HUES64 (cell line): ENCODE measurements around the gene VOPP1.
"Not testable (repeated sequence)": the region's sequence is repeated elsewhere in the genome, so short reads cannot be mapped to it uniquely, and the experiment has no call there.

Experiments used
- H3K27ac ChIP-seq: 2 replicates; pipeline ENCODE4 v1.7.0; 2013; ENCODE audit warnings: low read depth, low read length, inconsistent platforms
- H3K27me3 ChIP-seq: 2 replicates; pipeline ENCODE4 v1.6.1; 2013; ENCODE audit warnings: mild to moderate bottlenecking, low read length; ENCODE audit not compliant: insufficient read depth
- H3K36me3 ChIP-seq: 2 replicates; pipeline ENCODE4 v1.6.1; 2013; ENCODE audit warnings: mild to moderate bottlenecking, low read length; ENCODE audit not compliant: insufficient read depth
- H3K4me1 ChIP-seq: 2 replicates; pipeline ENCODE4 v1.6.1; 2013; ENCODE audit warnings: mild to moderate bottlenecking, low read length, moderate library complexity; ENCODE audit not compliant: insufficient read depth
- H3K4me3 ChIP-seq: 2 replicates; pipeline ENCODE4 v1.5.1; 2013; ENCODE audit warnings: mild to moderate bottlenecking, low read length, moderate library complexity
- H3K9ac ChIP-seq: 2 replicates; pipeline ENCODE4 v1.6.1; 2013; ENCODE audit warnings: mild to moderate bottlenecking, low read depth, low read length
- H3K9me3 ChIP-seq: 2 replicates; pipeline ENCODE4 v1.6.1; 2013; ENCODE audit warnings: low read depth, low read length; ENCODE audit not compliant: insufficient read depth
- WGBS: fragments of 150-250, 120-280 bp; methylation state at CpG from one replicate; pipeline ENCODE4 v1.1.7; 2013; ENCODE audit warnings: missing lambda C conversion rate; 5-methylcytosine and 5-hydroxymethylcytosine counted together

The VOPP1 gene

DNA sequence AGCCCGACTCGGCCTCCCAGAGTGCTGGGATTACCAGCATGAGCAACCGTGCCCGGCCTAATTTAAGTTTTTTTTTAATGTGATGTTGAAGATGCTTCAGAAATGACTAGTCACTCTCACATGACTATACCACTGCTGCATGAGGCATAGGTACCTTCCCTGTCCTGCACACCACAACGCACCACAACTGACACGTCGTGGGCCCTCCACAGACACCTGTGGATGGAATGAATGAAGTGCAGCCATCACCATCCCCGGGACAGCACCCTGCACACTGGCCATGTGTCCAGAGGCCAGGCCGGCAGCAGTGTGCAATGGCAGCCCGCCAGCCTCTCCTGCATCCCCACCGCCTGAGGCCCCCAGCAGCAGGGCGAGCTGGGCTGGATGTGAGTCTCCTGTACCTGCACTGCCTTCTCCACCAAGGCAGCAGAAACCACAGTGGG lies 55.1 kb downstream of the VOPP1 start:
- no peak overlapping the region for H3K9ac ChIP-seq
- no peaks in the 10 kb centered on the region for H3K27me3 ChIP-seq
- H3K27ac ChIP-seq, result no peak overlapping the region
- 93% methylated on average over 12 of the region's 12 CpGs for WGBS
- no peaks in the 10 kb centered on the region for H3K9me3 ChIP-seq
- H3K4me3 ChIP-seq, result no peak overlapping the region
- peaks cover 34% of the 10 kb centered on the region for H3K36me3 ChIP-seq
- H3K4me1 ChIP-seq, result peaks cover 14% of the 10 kb centered on the region; the same call in 1 of the 2 replicates

DNA sequence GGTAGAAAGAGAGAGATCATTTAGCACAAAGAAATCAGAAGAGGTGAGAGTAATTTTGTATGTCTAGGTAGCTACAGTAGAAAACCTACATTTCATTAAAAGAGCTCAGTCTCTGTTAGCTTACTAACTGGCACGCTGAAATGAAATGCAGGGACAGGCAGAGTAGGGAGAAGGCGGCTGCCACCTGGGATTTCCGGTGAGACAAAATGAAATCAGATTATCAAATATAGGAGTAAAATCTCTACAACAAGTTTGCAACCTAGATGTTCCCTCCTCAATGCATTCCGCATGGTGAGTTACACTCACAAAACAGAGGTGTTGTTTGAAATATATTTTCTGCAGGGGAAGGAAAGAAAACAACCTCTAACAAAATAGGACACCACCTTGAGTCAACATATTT lies 55.9 kb downstream of the VOPP1 start:
- peaks cover 9% of the 10 kb centered on the region; the same call in 1 of the 2 replicates for H3K4me1 ChIP-seq
- no peak overlapping the region for H3K9ac ChIP-seq
- no peaks in the 10 kb centered on the region for H3K27me3 ChIP-seq
- peaks cover 34% of the 10 kb centered on the region for H3K36me3 ChIP-seq
- H3K9me3 ChIP-seq, result no peaks in the 10 kb centered on the region
- 89% methylated on average over 2 of the region's 4 CpGs for WGBS
- H3K4me3 ChIP-seq, result no peak overlapping the region
- H3K27ac ChIP-seq, result no peak overlapping the region

DNA sequence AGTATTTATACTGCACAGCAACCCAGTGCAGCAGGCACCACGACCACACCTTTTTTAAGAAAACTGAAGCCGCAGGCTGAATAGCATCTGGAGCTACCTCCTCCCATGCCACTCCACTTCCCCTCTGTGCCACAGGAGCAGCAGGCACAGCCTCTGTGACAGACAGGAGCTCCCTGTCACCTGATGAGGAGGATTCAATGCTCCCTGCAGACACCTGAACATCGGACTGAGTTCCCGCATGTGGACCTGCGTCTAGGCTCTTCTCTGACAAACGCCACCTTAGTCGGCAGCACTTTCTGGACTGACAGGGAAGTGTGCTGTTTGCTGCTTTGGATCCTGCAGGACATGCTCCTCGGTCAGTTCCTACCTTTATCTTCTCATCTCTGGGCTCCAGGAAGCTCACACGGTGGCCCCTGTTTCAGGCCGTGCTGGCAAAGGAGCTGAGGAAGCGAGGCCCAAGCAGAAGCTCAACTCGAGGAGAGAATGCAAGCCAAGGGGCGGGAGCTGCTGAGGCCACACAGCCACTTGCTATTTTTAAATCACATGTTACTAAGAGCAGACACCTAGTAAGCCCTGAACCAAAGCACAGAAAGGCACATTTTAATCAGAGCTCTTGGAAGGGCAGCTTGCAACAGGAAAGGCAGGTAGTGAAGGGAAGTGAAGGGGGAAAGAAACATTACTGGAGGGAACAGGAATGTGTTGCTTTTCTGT lies 56.6 kb downstream of the VOPP1 start:
- WGBS, result 93% methylated on average over 13 of the region's 13 CpGs
- H3K9ac ChIP-seq, result no peak overlapping the region
- H3K4me3 ChIP-seq, result no peak overlapping the region

DNA sequence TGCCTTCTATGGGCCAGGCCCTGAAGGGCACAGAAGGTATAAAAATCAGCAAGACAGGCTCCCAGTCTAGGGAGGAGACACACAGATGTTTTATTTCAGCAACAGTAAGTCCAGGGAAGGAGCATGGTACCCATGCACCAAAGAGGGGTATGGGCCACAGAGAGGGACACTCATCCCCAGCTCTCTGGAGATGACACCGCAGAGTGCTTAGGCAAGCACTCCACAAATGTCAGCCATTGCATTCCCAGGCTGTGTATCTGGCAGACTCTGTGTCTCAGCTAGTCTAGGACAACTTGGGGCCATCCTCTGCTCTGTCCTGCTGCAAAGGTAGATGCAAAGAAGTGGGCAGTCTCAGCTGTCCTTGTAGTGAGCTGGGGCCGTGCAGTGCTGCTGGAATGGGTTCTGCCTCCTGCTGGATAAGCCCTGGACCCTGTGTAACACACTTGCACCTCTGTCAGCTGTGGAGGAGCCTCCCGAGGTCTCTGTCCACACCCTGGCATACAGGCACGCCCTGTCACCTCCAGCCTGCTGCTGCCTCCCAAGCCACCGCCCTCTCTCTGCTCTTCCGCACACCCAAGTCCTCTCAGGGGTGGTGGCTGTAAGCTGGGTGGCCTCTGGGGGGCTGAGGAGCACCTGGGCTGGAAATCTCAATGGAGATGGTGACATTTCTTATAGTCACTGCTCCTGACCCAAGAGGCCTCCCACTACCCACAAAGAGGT lies 57.6 kb downstream of the VOPP1 start:
- H3K4me1 ChIP-seq, result peaks cover 14% of the 10 kb centered on the region
- H3K9me3 ChIP-seq, result no peaks in the 10 kb centered on the region
- H3K9ac ChIP-seq, result no peak overlapping the region
- H3K27me3 ChIP-seq, result no peaks in the 10 kb centered on the region
- H3K36me3 ChIP-seq, result peaks cover 30% of the 10 kb centered on the region
- 91% methylated on average over 6 of the region's 6 CpGs for WGBS
- no peak overlapping the region for H3K27ac ChIP-seq
- no peak overlapping the region for H3K4me3 ChIP-seq

More for the DNA sequence above, 56.6 kb downstream of the VOPP1 start:
- Histone ChIP-seq H3K36me3 (peaks cover 34% of the 10 kb centered on the region), H3K4me1 (peaks cover 12% of the 10 kb centered on the region), H3K27me3 (no peaks in the 10 kb centered on the region), H3K27ac (no peak overlapping the region), H3K9me3 (no peaks in the 10 kb centered on the region)

DNA sequence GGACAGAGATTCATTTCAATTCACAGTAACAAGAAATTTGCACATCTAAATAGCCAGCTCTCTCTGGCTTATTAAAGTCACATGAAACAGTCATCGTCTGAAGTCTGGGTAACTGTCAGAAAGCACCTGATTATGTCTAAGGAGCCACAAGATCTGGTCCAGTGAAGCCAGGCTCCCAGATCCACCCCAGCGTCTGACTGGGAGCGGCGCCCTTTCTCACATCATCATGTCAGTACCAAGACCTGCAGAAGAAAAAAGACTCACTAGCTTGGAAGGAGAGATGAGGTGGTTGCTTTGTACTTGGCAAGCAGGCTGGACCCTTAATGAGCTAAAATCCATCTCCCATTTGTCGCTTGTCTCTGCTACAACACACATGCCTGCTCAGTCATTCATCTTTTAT lies 58.4 kb downstream of the VOPP1 start:
- Histone ChIP-seq H3K4me1 (peaks cover 11% of the 10 kb centered on the region), H3K27ac (no peak overlapping the region), H3K9ac (no peak overlapping the region), H3K4me3 (no peak overlapping the region), H3K36me3 (peaks cover 26% of the 10 kb centered on the region), H3K9me3 (no peaks in the 10 kb centered on the region), H3K27me3 (no peaks in the 10 kb centered on the region)
- 96% methylated on average over 5 of the region's 5 CpGs for WGBS

DNA sequence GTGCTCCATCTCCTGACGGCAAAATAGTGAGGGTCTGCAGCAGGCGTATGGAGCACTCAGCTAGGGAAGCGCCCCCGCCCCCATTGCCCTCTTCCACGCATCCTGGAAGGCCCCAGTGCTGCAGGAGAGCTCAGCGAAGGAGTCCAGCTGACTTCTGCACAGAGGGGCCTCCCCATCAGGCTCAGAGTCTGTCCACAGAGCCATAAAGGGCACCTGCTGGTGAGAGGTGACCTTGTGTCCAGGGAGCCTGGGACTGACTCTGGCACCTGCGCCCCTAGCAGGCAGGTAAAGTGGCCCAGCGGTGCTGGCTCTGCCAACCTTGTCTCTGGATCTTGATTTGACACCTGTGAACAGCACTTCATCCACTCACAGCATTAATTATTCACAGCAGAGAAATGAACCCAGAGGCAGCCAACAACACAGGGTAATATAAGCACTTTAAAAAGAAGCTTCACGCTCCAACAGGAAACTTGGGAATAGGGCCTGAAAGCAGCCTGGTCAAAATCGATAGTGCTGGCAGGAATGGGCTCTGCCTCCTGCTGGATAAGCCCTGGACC lies 59.6 kb downstream of the VOPP1 start:
- whole genome bisulfite sequencing, result 89% methylated on average over 10 of the region's 10 CpGs
- Histone ChIP-seq H3K4me1 (peaks cover 11% of the 10 kb centered on the region), H3K9ac (no peak overlapping the region), H3K27ac (no peak overlapping the region), H3K36me3 (peaks cover 14% of the 10 kb centered on the region), H3K9me3 (no peaks in the 10 kb centered on the region), H3K27me3 (no peaks in the 10 kb centered on the region), H3K4me3 (no peak overlapping the region)

DNA sequence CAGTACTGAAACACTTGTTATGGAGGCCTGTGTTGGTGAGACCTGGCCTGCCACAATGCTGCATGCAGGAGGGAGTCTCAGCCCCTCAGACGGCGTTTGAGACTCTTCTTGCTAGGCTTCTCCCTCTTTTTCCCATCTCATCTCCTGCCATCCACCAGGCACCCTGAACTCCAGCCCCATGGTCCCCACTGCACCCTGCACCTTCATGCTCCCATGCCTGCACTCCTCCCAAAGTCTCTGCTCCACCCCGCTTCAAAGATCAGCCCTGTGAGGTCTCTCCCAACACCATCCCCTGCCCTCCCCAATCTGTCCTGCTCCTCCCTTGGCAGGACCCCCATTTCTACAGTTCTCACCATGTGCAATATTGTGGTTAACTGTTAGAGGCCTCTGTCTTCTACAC lies 61.7 kb downstream of the VOPP1 start:
- no peaks in the 10 kb centered on the region for H3K9me3 ChIP-seq
- 87% methylated on average over 3 of the region's 3 CpGs for WGBS
- H3K4me3 ChIP-seq, result no peak overlapping the region
- no peaks in the 10 kb centered on the region for H3K27me3 ChIP-seq
- H3K27ac ChIP-seq, result no peak overlapping the region
- peaks cover 11% of the 10 kb centered on the region for H3K4me1 ChIP-seq
- H3K9ac ChIP-seq, result no peak overlapping the region
- peaks cover 6% of the 10 kb centered on the region for H3K36me3 ChIP-seq

DNA sequence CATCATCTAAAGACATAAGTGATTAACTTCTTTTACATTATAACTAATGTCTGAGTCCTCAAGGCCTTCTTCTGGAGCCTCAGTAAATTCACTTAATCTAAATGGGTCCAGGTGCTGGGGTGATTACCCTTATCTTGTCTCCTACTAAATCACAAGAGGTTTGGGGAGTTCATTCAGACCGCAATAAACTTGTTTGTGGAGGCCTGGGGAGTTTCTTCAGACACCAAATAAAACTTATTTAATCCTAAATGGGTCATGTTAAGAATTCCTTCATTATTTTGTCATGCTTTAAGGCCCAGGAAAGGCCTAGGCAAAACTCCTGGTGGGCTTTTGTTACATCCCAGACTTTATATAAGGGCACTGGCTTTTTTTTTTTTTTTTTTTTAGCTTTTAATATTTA lies 62.1 kb downstream of the VOPP1 start:
- WGBS, result no CpG with 5 or more reads among the region's 1 CpG
- H3K4me1 ChIP-seq, result peaks cover 11% of the 10 kb centered on the region

DNA sequence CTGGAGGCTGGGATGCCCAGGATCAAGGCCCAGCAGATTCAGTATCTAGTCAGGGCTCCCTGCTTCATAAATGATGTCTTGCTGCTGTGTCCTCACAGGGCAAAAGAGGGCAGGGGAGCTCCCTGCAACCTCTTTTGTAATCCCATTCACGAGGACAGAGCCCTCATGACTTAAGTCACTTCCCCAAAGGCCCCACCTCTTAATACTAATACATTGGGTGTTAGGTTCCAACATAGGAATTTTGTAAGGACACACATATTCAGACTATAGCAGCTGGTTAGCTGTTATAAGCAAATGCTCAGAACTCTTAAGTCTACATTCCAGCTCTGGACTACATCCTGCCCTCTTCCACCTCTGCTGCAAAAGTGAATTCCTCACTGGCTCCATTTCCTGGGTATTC lies 63.0 kb downstream of the VOPP1 start:
- no peaks in the 10 kb centered on the region for H3K27me3 ChIP-seq
- no peak overlapping the region for H3K9ac ChIP-seq
- H3K4me3 ChIP-seq, result no peak overlapping the region
- H3K9me3 ChIP-seq, result no peaks in the 10 kb centered on the region
- WGBS, result 71% methylated on average over 1 of the region's 1 CpG
- H3K36me3 ChIP-seq, result no peaks in the 10 kb centered on the region
- H3K27ac ChIP-seq, result no peak overlapping the region
- H3K4me1 ChIP-seq, result peaks cover 16% of the 10 kb centered on the region

More for the DNA sequence above, 62.1 kb downstream of the VOPP1 start:
- not testable (repeated sequence) for H3K4me3 ChIP-seq, H3K9ac ChIP-seq, H3K36me3 ChIP-seq, H3K27ac ChIP-seq, H3K27me3 ChIP-seq, H3K9me3 ChIP-seq

DNA sequence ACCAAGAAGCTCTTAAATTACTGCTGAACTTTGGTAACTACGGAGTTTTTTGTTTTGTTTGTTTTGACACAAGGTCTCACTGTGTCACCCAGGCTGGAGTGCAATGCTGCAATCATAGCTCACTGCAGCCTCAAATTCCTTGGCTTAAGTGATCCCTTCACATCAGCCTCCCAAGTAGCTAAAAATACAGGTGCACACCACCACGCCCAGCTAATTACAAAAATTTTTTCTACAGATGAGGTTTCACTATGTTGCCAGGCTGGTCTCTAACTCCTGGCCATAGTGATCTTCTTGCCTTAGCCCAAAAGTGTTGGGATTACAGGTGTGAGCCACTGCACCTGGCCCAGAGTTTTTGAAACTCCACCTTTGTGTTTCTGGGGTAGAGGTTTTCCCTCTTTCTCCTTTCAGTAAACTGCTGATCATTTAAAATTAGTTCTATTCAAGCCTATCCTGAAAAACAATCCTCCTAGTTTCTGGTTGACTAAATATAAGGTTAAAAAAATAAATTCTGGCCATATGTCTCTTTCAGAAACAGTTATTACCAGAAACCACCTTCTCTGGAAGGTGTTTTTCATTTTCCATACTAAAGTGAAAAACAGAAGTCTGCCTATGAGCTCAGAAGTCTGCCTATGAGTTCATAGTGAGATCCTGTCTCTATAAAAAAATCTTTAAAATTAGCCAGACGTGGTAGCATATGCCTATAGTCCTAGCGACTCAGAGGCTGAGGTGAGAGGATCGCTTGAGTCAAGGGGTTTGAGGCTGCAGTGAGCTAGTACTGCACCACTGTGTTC lies 63.9 kb downstream of the VOPP1 start:
- H3K9ac ChIP-seq, result no peak overlapping the region
- H3K36me3 ChIP-seq, result no peaks in the 10 kb centered on the region
- no peaks in the 10 kb centered on the region for H3K27me3 ChIP-seq
- no peak overlapping the region for H3K27ac ChIP-seq
- WGBS, result 94% methylated on average over 5 of the region's 5 CpGs
- H3K4me1 ChIP-seq, result peaks cover 18% of the 10 kb centered on the region
- H3K9me3 ChIP-seq, result no peaks in the 10 kb centered on the region
- no peak overlapping the region for H3K4me3 ChIP-seq

DNA sequence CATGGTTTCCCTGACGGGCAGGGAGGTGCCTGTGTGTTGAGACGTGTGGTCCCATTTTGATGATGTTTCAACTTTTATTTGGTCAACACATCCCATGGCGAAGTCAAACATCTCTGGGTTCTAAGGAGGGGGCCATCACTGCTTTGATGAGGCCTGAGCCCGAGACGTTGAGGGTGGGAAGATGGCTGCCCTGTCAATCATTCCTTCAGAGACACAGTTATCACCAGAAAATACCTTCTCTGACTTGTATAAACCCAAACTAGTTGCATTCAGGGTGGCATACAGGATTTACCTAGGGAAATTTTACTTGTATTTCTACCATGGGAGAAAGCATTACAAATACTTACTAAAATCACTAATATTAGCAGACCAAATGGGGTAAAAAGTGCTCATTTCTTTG lies 64.6 kb downstream of the VOPP1 start:
- Histone ChIP-seq H3K4me3 (no peak overlapping the region), H3K36me3 (no peaks in the 10 kb centered on the region), H3K27ac (no peak overlapping the region), H3K9me3 (no peaks in the 10 kb centered on the region), H3K27me3 (no peaks in the 10 kb centered on the region), H3K4me1 (peaks cover 18% of the 10 kb centered on the region), H3K9ac (no peak overlapping the region)
- WGBS, result 90% methylated on average over 5 of the region's 5 CpGs
